SK-N-SH (cell line): ENCODE measurements around the gene KCNIP4. TPM values are rescaled to one million over a fixed set of nuclear protein-coding genes. Genes with fewer than 3 reads are reported as not detected.

Experiments used
- CTCF ChIA-PET: fragments of 300-600, 350-600 bp; formaldehyde crosslinking; extraction: SDS; loops from one replicate; lab custom pipeline; 2021; lab: Yijun Ruan, JAX
- POLR2A ChIA-PET: fragments of 350-600 bp; sonication (Branson Sonifier 250); formaldehyde crosslinking; extraction: SDS; loops from one replicate; lab custom pipeline; 2020; ENCODE audit warnings: antibody characterized with exemption, inconsistent platforms; lab: Yijun Ruan, JAX
- DNase-seq: peaks from one replicate; pipeline ENCODE4 v3.0.0; 2012
- H2AFZ ChIP-seq: fragments of 200-600 bp; sonication (generic); 2 replicates; pipeline ENCODE4 v1.8.1; 2016; ENCODE audit warnings: antibody characterized with exemption, mild to moderate bottlenecking, low read depth
- H3F3A ChIP-seq: fragments of 200-600 bp; sonication (generic); replicated peaks from 2 replicates; pipeline ENCODE3; 2016; ENCODE audit warnings: antibody characterized with exemption, mild to moderate bottlenecking; ENCODE audit not compliant: insufficient read depth
- H3K27ac ChIP-seq, 2 experiments: fragments of 200-500 bp in 1 of 2; fragments of 200-600 bp in 1 of 2; sonication (Bioruptor generic) in 1 of 2; sonication (generic), shearing (Covaris generic) in 1 of 2; 2 replicates each; pipeline versions ENCODE4 v1.5.1 to v1.6.1; 2014 to 2016; ENCODE audit warnings: low read depth in 2 of 2, inconsistent platforms in 1 of 2, low read length in 1 of 2, mild to moderate bottlenecking in 1 of 2, mixed read lengths in 1 of 2
- H3K27me3 ChIP-seq: fragments of 200-600 bp; sonication (generic), shearing (Covaris generic); 2 replicates; pipeline ENCODE4 v1.6.1; 2016; ENCODE audit warnings: mixed run types; ENCODE audit not compliant: insufficient read depth
- H3K36me3 ChIP-seq, 2 experiments: fragments of 200-500 bp in 1 of 2; fragments of 200-600 bp in 1 of 2; sonication (Bioruptor generic) in 1 of 2; sonication (generic) in 1 of 2; replicated peaks in 1 of 2; 2 replicates each; pipeline versions ENCODE3 to v1.5.1; 2014 to 2016; ENCODE audit warnings: low read length in 1 of 2, mild to moderate bottlenecking in 1 of 2; ENCODE audit not compliant: insufficient read depth in 2 of 2, control insufficient read depth in 1 of 2
- H3K4me1 ChIP-seq, 2 experiments: fragments of 200-500 bp in 1 of 2; fragments of 200-600 bp in 1 of 2; sonication (Bioruptor generic) in 1 of 2; sonication (generic), shearing (Covaris generic) in 1 of 2; 2 replicates each; pipeline versions ENCODE4 v1.5.1 to v1.6.1; 2014 to 2016; ENCODE audit warnings: low read depth in 1 of 2, low read length in 1 of 2, mixed run types in 1 of 2; ENCODE audit not compliant: insufficient read depth in 2 of 2, control insufficient read depth in 1 of 2
- H3K4me2 ChIP-seq: fragments of 200-600 bp; sonication (generic), shearing (Covaris generic); 2 replicates; pipeline ENCODE4 v1.6.1; 2017; ENCODE audit warnings: mixed run types
- H3K4me3 ChIP-seq, 2 experiments: fragments of 200-500 bp in 1 of 2; fragments of 200-600 bp in 1 of 2; sonication (Bioruptor generic) in 1 of 2; sonication (generic), shearing (Covaris generic) in 1 of 2; 2 replicates each; pipeline versions ENCODE4 v1.5.1 to v1.8.1; 2014 to 2016; ENCODE audit warnings: low read depth in 2 of 2, inconsistent platforms in 1 of 2, low read length in 1 of 2, mild to moderate bottlenecking in 1 of 2, mixed read lengths in 1 of 2, moderate library complexity in 1 of 2
- H3K79me2 ChIP-seq: fragments of 200-600 bp; sonication (generic); 2 replicates; pipeline ENCODE4 v1.8.1; 2017; ENCODE audit warnings: mild to moderate bottlenecking; ENCODE audit not compliant: insufficient read depth
- H3K9ac ChIP-seq: fragments of 200-600 bp; sonication (generic); 2 replicates; pipeline ENCODE4 v1.6.1; 2017; ENCODE audit warnings: mixed run types
- H3K9me2 ChIP-seq: fragments of 200-600 bp; sonication (generic); 2 replicates; pipeline ENCODE4 v1.6.1; 2017; ENCODE audit warnings: mixed run types
- H3K9me3 ChIP-seq: fragments of 200-600 bp; sonication (generic); 2 replicates; pipeline ENCODE4 v1.6.1; 2017; ENCODE audit warnings: mixed run types, mild to moderate bottlenecking, moderate library complexity
- H4K20me1 ChIP-seq: fragments of 200-600 bp; sonication (generic); 2 replicates; pipeline ENCODE4 v1.6.1; 2017; ENCODE audit warnings: mild to moderate bottlenecking, mixed run types; ENCODE audit not compliant: insufficient read depth
- EP300 ChIP-seq, 2 experiments: IDR thresholded peaks; 2 replicates each; pipeline versions ENCODE4 v1.4.0 to v1.6.1; 2012; ENCODE audit warnings: borderline replicate concordance in 1 of 2, low read depth in 1 of 2, low read length in 1 of 2
- EZH2phosphoT487 ChIP-seq: fragments of 200-600 bp; sonication (generic); IDR thresholded peaks from 2 replicates; pipeline ENCODE4 v1.6.1; 2017; ENCODE audit warnings: low read depth, mixed run types, mild to moderate bottlenecking, antibody characterized with exemption, moderate library complexity, borderline replicate concordance
- GABPA ChIP-seq: IDR thresholded peaks from 2 replicates; pipeline ENCODE4 v1.4.0; 2012; ENCODE audit warnings: low read depth, mild to moderate bottlenecking
- JUND ChIP-seq: IDR thresholded peaks from 2 replicates; pipeline ENCODE4 v1.4.0; 2012
- MXI1 ChIP-seq: IDR thresholded peaks from 2 replicates; pipeline ENCODE4 v1.6.1; 2012; ENCODE audit warnings: mild to moderate bottlenecking, low read depth, low read length, improper control_type of control experiment
- NRF1 ChIP-seq: IDR thresholded peaks from 2 replicates; pipeline ENCODE4 v1.6.1; 2012; ENCODE audit warnings: low read depth, mild to moderate bottlenecking, low read length
- POLR2AphosphoS5 ChIP-seq: IDR thresholded peaks from 2 replicates; pipeline ENCODE4 v1.6.1; 2012; ENCODE audit warnings: low read depth, low read length
- RCOR1 ChIP-seq: fragments of 150-350 bp; IDR thresholded peaks from 2 replicates; pipeline ENCODE4 v1.6.1; 2017; ENCODE audit warnings: antibody characterized with exemption, low read length
- SIN3A ChIP-seq: IDR thresholded peaks from 2 replicates; pipeline ENCODE4 v1.6.1; 2012; ENCODE audit warnings: low read depth, mild to moderate bottlenecking, low read length, moderate library complexity, borderline replicate concordance
- SMC3 ChIP-seq: IDR thresholded peaks from 2 replicates; pipeline ENCODE4 v1.6.1; 2012; ENCODE audit warnings: low read depth, low read length, improper control_type of control experiment
- TCF12 ChIP-seq: IDR thresholded peaks from 2 replicates; pipeline ENCODE4 v1.4.0; 2012
- YY1 ChIP-seq: IDR thresholded peaks from 2 replicates; pipeline ENCODE4 v1.4.0; 2012; ENCODE audit warnings: low read depth, mild to moderate bottlenecking
- WGBS: methylation state at CpG from one replicate; pipeline ENCODE4 v1.1.6; 2017; ENCODE audit warnings: low lambda C conversion rate; 5-methylcytosine and 5-hydroxymethylcytosine counted together
- polyA plus RNA-seq, 3 experiments: library from polyadenylated mRNA; depleted of rRNA; stranded (reverse); fragments of >200 nt; gene quantifications; 2 replicates each; pipeline ENCODE4 v1.2.3, GENCODE V29; 2012
- TF ChIP-seq, protein P1 (sequence below): fragments of 200-600 bp; sonication (generic); IDR thresholded peaks from 2 replicates; pipeline ENCODE4 v1.6.1; 2017; ENCODE audit warnings: antibody characterized with exemption, mild to moderate bottlenecking, moderate library complexity
- TF ChIP-seq, protein P2 (sequence below): fragments of 150-350 bp; IDR thresholded peaks from 2 replicates; pipeline ENCODE4 v1.6.1; 2017; ENCODE audit warnings: antibody characterized with exemption, low read length, low read depth, borderline replicate concordance
- TF ChIP-seq, protein P3 (sequence below): IDR thresholded peaks from 2 replicates; pipeline ENCODE4 v1.6.1; 2012; ENCODE audit warnings: mild to moderate bottlenecking, low read depth, low read length, moderate library complexity
- TF ChIP-seq, protein P4 (sequence below): IDR thresholded peaks from 2 replicates; pipeline ENCODE4 v1.4.0; 2012; ENCODE audit warnings: low read depth
- TF ChIP-seq, protein P5 (sequence below): IDR thresholded peaks from 2 replicates; pipeline ENCODE4 v1.4.0; 2012; ENCODE audit warnings: low read depth, borderline replicate concordance

KCNIP4 gene
- polyA plus RNA-seq, 1 of the 3 experiments (the other 2 are of a cell fraction): 0.18 TPM

DNA sequence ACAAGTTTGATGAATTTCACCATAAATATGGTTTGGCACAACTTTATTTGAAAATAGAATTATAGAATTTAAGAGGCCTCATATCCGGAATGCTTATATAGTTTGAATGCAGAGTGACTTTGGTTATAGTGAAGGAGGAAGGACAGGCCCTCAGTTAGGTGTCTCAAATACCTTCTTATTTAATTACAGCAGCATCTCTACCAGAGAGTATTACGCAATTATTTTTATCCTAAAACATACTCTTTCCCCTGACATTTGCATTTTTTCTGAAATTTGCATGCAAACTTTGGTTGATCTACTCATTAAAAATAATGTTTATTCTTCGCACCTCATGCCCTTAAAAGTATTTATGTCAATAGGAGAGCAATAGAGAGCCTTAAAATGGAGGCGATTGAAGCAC lies 942.9 kb downstream of the KCNIP4 start:
- no peaks in the 10 kb centered on the region for H3K4me1 ChIP-seq
- CTCF ChIA-PET: no interaction called here
- H3F3A ChIP-seq: no peaks in the 10 kb centered on the region
- H3K9me3 ChIP-seq: no peaks in the 10 kb centered on the region
- TF ChIP-seq TCF12: no peak
- TF ChIP-seq, protein P1, sequence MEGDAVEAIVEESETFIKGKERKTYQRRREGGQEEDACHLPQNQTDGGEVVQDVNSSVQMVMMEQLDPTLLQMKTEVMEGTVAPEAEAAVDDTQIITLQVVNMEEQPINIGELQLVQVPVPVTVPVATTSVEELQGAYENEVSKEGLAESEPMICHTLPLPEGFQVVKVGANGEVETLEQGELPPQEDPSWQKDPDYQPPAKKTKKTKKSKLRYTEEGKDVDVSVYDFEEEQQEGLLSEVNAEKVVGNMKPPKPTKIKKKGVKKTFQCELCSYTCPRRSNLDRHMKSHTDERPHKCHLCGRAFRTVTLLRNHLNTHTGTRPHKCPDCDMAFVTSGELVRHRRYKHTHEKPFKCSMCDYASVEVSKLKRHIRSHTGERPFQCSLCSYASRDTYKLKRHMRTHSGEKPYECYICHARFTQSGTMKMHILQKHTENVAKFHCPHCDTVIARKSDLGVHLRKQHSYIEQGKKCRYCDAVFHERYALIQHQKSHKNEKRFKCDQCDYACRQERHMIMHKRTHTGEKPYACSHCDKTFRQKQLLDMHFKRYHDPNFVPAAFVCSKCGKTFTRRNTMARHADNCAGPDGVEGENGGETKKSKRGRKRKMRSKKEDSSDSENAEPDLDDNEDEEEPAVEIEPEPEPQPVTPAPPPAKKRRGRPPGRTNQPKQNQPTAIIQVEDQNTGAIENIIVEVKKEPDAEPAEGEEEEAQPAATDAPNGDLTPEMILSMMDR: no peak
- TF ChIP-seq, protein P2, sequence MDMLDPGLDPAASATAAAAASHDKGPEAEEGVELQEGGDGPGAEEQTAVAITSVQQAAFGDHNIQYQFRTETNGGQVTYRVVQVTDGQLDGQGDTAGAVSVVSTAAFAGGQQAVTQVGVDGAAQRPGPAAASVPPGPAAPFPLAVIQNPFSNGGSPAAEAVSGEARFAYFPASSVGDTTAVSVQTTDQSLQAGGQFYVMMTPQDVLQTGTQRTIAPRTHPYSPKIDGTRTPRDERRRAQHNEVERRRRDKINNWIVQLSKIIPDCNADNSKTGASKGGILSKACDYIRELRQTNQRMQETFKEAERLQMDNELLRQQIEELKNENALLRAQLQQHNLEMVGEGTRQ: no peak
- TF ChIP-seq EP300 (IDR thresholded peaks at IDR 0.05; ENCODE audit: borderline replicate concordance in 1 of 2, low read depth in 1 of 2, low read length in 1 of 2): no peak
- no peak for TF ChIP-seq EZH2phosphoT487
- TF ChIP-seq POLR2AphosphoS5: no peak
- TF ChIP-seq, protein P3, sequence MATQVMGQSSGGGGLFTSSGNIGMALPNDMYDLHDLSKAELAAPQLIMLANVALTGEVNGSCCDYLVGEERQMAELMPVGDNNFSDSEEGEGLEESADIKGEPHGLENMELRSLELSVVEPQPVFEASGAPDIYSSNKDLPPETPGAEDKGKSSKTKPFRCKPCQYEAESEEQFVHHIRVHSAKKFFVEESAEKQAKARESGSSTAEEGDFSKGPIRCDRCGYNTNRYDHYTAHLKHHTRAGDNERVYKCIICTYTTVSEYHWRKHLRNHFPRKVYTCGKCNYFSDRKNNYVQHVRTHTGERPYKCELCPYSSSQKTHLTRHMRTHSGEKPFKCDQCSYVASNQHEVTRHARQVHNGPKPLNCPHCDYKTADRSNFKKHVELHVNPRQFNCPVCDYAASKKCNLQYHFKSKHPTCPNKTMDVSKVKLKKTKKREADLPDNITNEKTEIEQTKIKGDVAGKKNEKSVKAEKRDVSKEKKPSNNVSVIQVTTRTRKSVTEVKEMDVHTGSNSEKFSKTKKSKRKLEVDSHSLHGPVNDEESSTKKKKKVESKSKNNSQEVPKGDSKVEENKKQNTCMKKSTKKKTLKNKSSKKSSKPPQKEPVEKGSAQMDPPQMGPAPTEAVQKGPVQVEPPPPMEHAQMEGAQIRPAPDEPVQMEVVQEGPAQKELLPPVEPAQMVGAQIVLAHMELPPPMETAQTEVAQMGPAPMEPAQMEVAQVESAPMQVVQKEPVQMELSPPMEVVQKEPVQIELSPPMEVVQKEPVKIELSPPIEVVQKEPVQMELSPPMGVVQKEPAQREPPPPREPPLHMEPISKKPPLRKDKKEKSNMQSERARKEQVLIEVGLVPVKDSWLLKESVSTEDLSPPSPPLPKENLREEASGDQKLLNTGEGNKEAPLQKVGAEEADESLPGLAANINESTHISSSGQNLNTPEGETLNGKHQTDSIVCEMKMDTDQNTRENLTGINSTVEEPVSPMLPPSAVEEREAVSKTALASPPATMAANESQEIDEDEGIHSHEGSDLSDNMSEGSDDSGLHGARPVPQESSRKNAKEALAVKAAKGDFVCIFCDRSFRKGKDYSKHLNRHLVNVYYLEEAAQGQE: no peak
- TF ChIP-seq, protein P4, sequence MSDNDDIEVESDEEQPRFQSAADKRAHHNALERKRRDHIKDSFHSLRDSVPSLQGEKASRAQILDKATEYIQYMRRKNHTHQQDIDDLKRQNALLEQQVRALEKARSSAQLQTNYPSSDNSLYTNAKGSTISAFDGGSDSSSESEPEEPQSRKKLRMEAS: no peak
- no peak for TF ChIP-seq SMC3
- no peak for TF ChIP-seq JUND
- TF ChIP-seq, protein P5, sequence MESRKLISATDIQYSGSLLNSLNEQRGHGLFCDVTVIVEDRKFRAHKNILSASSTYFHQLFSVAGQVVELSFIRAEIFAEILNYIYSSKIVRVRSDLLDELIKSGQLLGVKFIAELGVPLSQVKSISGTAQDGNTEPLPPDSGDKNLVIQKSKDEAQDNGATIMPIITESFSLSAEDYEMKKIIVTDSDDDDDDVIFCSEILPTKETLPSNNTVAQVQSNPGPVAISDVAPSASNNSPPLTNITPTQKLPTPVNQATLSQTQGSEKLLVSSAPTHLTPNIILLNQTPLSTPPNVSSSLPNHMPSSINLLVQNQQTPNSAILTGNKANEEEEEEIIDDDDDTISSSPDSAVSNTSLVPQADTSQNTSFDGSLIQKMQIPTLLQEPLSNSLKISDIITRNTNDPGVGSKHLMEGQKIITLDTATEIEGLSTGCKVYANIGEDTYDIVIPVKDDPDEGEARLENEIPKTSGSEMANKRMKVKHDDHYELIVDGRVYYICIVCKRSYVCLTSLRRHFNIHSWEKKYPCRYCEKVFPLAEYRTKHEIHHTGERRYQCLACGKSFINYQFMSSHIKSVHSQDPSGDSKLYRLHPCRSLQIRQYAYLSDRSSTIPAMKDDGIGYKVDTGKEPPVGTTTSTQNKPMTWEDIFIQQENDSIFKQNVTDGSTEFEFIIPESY: no peak
- TF ChIP-seq YY1: no peak
- no peak for TF ChIP-seq MXI1
- TF ChIP-seq RCOR1: no peak
- TF ChIP-seq NRF1: no peak
- TF ChIP-seq SIN3A: no peak
- TF ChIP-seq GABPA: no peak
- TF ChIP-seq, all 33 proteins: peak for 0
- no peaks in the 10 kb centered on the region for H3K79me2 ChIP-seq
- POLR2A ChIA-PET: no interaction called here
- H3K9ac ChIP-seq: no peak overlapping the region
- H4K20me1 ChIP-seq: no peaks in the 10 kb centered on the region
- WGBS: 56% methylated on average over 4 of the region's 4 CpGs
- no peak overlapping the region for H3K4me3 ChIP-seq
- H3K27me3 ChIP-seq: no peaks in the 10 kb centered on the region
- no peak overlapping the region for H3K4me2 ChIP-seq
- no peak overlapping the region for H2AFZ ChIP-seq
- no peaks in the 10 kb centered on the region for H3K36me3 ChIP-seq
- DNase-seq: no peak
- no peaks in the 10 kb centered on the region for H3K9me2 ChIP-seq
- H3K27ac ChIP-seq: no peak overlapping the region
